NCI-H526 (cell line): ENCODE measurements around the gene ZFAND3.

ENCODE experiments used
- DNase-seq, 2 experiments: peaks; one replicate each; lab custom pipeline; 2025; lab: John Stamatoyannopoulos, UW

The ZFAND3 gene, protein sequence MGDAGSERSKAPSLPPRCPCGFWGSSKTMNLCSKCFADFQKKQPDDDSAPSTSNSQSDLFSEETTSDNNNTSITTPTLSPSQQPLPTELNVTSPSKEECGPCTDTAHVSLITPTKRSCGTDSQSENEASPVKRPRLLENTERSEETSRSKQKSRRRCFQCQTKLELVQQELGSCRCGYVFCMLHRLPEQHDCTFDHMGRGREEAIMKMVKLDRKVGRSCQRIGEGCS

DNA sequence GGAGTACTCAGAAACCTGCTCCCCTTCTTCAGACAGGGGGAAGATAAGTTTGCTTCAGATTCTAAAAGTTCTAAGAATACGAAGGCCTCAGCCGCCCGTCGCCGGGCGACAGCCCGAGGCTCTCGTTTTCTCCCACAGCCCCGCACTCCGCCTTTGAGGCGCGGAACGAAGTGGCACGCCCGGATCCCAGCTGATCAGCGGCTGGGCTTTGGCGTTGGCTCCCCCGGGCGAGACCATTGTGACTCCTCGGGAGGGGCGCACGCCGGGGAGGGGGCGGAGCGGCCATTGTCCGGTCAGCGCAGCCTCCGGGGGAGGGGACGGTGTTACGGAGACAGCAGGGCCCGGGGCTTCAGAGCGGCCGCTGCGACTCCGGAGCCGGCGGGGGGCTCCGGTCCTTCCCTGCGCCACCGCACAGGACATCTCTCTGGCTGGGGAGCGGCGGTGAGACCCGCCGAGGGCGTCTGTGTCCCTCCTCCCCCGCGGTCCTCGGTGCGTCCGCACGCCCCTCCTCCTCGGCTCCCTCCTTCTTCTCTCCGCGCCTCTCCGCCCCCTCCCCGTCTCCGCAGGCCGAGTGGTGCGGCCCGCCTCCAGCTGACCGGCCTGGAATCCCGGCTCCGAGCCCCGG, at the start of gene ZFAND3:
ZFAND3 (plus strand) TSS at position 551 of the 625 bp plus-strand sequence. CDS start 219 bp downstream, outside the sequence.
- DNase-seq = peak; percentile 87 to 97

- DNase-seq = no peak
Measured at GRCh38 chr6:37774028-37774680, 45.4 kb upstream of the ZFAND3 start.

GRCh38 chr6:37776566-37776965, 43.0 kb upstream of the ZFAND3 start:
- DNase-seq = no peak

DNA sequence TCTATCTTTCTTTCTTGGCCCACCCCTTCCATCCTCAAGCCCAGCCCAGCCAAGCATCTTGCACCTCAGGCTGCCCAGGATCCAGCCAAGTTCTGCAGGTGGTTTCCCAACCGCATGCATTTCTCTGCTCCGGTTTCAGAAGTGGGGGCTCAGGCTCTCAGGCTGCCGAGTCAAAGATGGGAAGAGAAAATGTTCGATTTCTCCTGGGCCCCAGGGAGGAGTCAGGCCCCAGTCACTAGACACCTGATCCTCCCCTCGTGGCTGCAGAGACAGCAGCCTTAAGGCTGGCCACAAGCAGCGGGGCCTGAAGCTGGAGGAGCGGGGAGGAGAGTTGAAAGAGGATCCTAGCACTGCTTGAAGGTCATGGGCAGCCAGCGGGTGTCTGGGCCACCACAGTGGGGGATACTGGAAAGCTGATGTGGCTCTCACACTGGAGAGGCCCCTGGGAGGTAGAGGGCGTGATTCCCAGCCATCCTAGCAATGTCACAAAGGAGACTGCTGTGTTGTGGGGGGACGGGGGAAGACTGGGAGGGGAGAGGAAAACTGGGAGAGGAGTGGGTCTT, 42.2 kb upstream of the ZFAND3 start:
- DNase-seq = no peak

DNA sequence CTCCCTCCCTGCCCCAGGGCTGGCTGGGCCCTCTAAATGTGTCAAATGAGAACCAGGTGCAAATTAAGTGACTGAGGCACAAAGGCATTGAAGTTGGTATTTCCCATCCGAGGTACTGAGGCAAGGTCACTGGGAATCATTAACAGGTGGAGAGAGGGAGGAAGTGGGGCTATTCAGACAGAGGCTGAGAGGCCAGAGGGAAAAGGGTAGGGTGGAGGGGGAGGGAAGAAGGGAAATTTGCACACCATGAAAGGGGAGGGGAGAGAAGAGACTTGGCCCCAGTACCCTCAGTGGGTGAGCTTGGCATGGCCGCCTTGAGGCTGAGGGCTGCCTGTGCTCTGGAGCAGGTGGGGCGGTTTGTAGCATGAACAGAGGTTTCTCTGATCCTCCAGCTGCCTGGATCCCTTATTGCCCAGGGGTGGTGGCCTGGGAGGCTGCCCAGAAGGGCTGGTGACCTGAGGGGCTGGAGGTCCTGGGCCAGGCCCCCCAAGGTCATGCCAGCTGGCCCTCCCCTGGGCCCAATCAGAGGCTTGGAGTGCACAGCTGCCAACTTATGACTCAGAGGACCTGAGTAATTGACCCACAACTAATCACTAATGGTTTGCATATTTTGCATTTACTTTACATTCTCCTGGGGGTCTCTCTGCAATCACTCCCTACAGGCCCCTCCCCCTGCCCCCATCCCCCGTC, 40.3 kb upstream of the ZFAND3 start:
- peak in 1 of 2 experiments; percentile 33 for DNase-seq

- no peak for DNase-seq
Measured at GRCh38 chr6:37779902-37780628, 39.5 kb upstream of the ZFAND3 start.

DNA sequence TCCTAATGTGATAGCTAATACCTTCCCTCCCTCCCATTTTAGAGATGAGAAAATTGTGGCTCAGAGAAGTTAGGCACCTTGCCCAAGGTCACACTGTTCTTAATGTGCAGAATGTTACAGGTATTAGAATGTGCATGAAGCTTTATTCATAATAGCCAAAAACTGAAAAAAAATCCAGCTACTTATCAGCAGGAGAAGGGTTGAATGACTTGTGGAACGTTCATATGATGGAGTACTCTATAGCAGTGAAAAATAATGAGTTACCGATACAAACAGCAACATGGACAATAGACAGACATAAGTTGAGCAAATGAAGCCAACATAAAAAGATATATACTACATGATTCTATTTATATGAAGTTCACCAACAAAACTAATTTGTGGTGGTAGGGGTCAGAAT, 37.7 kb upstream of the ZFAND3 start:
- DNase-seq = no peak

- DNase-seq = peak; percentile 60 to 81
Measured at GRCh38 chr6:37783025-37783855, 36.3 kb upstream of the ZFAND3 start.

- peak; percentile 84 to 88 for DNase-seq
Measured at GRCh38 chr6:37783856-37784584, 35.5 kb upstream of the ZFAND3 start.

- DNase-seq = peak in 1 of 2 experiments; percentile 64
Measured at GRCh38 chr6:37784585-37784967, 35.0 kb upstream of the ZFAND3 start.

GRCh38 chr6:37785002-37785662, 34.4 kb upstream of the ZFAND3 start:
- DNase-seq = peak in 1 of 2 experiments; percentile 6

DNA sequence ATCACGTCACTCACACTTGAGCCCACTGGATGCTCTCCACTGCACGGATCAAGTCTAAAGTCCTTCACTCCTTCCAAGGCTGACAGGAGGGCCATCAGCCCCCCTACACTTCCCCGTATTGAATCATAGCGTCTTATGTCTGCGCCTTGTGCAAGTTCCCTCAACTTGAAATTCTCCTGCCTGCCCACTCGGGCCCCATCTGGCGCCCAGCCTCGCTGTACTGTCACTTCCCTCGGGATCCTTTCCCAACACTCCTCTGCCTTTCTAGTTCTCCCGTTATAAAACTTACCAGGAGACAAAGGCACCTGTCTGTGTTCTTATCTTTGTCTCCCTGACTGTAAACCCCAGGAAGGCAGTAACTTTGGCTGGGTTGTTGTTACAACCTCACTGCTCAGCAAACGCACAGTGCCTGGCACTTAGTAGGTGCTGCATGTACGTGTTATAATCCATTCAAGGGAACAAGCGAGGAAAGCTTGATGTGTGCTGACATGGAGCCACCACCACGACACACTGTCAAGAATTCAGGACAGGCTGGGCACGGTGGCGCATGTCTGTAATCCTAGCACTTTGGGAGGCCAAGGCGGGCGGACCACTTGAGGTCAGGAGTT, 33.8 kb upstream of the ZFAND3 start:
- DNase-seq = no peak

DNA sequence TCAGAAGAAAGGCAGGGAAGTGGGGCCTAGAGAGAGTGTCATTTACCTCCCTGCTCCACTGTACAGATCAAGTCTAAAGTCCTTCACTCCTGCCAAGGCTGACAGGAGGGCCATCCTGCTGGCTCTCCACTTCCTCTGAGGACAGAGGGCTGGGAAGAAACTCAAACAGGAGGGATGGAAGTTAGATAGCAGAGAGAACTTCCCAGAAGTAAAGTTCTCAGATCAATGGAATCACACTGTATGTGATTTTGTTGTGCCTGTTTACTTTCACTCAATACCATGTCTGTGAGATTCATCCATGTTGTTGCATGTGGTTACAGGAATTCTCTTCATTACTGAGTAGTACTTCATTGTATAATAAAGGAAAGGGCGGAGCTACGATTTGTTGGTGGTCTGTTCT, 32.3 kb upstream of the ZFAND3 start:
- DNase-seq = no peak

DNA sequence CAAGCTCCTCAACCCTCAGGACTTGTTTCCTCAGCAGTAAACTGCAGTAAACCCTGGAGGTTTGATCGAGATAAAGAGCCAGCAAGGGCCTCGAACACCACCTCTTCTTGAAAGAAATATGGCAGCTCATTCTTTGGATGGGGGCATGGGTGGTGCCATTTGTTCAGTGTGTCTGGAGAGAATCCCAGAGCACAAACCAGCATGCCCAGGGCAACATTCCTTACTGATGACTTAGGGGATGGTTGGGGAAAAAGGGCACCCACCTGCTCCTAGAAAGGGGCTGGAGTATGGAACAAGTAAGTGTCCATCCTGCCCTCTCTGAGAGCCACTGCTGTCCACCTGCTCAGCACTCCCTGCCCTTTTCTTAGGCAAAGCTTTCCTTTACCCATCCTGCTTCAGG, 31.3 kb upstream of the ZFAND3 start:
- no peak for DNase-seq

DNA sequence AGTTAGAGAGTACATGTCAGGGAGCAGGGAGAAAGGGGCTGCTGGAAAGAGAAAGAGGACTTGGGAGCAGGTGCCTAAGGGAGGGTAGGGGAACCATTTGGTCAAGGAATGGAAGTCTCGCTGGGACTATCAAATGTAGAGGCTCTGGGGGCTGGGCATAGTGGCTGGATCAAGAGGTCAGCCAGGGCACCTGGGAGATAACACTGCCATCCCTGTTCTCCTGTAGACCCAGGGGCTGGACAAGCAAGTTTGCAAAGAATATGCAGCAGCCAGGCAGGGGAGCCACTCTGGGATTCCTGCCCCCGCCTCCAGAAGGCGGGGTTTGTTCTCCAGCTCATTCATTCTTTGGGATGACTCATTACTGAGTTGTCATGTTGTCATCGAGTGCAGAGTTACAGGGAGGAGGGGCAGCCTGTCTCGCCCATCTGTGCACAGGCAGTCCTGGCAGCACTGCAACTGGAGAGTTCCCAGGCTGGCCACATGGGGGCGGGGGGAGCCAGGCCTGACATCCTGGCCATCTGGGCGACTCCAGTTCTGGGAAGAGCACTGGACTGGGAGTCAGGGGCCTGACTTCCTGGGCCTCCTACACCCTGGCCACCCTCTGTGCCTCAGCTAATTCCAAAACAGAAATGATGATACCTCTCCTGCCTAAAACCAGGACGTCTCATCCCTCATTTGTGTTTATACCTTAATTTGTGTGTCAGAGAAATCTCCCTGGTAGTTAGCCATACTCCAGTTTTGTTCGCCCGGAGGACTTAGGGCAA, 28.2 kb upstream of the ZFAND3 start:
- DNase-seq = peak; percentile 74 to 86

DNA sequence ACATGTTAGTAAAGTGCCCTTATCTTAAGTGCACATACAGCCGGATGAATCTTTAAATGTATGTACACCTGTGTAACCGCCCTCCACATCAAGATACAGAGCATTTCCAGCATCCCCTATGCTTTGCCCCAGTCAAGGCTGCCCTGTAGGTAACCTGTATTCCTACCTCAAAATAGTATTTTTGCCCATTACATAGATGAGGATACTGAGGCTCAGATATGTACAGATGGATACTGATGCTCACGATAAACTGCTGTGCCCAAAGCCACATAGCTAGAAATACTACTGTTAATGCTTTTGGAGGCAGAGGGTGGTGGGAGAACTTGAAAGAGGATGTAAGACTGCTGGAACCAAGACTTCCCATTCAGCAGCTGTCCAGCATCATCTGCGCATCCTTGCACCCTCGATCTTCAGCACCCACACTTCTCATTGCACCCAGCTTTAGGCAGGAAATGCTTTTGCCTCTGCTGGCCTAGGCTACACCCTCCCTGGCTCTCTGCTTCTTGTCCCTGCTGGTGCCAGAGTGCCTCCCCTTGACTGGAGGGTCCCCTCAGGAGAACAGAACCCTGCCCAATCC, 27.0 kb upstream of the ZFAND3 start:
- no peak for DNase-seq

- DNase-seq = no peak
Measured at GRCh38 chr6:37793067-37793466, 26.5 kb upstream of the ZFAND3 start.

DNA sequence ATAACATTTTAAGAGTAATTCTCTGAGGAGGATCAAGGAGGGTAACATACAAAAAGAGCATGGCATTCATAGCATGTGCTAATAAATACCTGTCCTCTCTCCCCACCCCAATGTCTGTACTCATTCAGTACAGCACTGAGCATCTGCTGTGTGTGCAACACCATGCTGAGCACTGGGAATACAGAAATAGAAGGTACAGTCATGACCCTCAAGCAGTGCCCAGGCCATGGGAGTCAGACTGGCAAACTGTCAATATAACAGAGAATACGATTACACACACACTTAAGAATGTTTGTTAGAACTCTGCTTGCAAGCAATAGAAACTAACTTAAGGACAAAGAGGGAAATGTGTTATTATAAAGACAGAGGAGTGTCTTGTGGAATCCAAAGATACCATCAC, 24.7 kb upstream of the ZFAND3 start:
- no peak for DNase-seq
